ENCODE measurements around the gene GVQW3.

Gene GVQW3

DNA sequence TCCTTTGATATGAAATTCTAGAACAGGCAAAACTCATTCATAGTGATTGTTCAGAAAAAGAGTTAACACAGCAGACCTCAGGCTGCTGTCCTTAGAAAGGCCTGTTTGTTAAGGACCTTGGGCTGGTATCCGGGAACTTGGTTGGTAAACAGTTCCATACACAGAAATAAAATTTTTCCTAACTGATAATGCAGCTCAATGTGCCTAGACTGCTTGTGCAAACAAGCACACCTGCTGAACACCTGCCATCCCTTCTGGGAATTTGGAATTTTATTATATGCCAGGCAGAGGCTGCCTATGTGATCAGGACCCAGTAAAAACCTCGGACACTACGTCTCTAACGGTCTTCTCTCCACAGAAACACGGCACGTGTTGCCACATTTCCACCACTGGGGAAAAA lies 11.7 kb upstream of the GVQW3 start:
- Histone ChIP-seq H3K9me3 (ENCODE audit: control insufficient read depth, insufficient read depth, low read depth, low read length) (no peaks in the 10 kb centered on the region), H3K27ac (ENCODE audit: extremely low read depth, low read depth, low read length) (no peak overlapping the region), H3K4me3 (ENCODE audit: low read depth, low read length) (no peak overlapping the region), H3K36me3 (ENCODE audit: control insufficient read depth in 2 of 2, insufficient read depth in 1 of 2, low read length in 2 of 2) (no peaks in the 10 kb centered on the region; a peak in 1 of 3 replicates), H3K4me1 (ENCODE audit: control insufficient read depth, insufficient read depth, low read length) (no peaks in the 10 kb centered on the region; the same call in 1 of the 2 replicates)
- CTCF ChIA-PET = no interaction called here
- POLR2A ChIA-PET = no interaction called here
- no peak for TF ChIP-seq ZNF701 (tag by site-specific recombination; IDR thresholded peaks at IDR 0.05)
- TF ChIP-seq, protein P1, sequence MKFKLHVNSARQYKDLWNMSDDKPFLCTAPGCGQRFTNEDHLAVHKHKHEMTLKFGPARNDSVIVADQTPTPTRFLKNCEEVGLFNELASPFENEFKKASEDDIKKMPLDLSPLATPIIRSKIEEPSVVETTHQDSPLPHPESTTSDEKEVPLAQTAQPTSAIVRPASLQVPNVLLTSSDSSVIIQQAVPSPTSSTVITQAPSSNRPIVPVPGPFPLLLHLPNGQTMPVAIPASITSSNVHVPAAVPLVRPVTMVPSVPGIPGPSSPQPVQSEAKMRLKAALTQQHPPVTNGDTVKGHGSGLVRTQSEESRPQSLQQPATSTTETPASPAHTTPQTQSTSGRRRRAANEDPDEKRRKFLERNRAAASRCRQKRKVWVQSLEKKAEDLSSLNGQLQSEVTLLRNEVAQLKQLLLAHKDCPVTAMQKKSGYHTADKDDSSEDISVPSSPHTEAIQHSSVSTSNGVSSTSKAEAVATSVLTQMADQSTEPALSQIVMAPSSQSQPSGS (tag by site-specific recombination; IDR thresholded peaks at IDR 0.05; ENCODE audit: low read depth) = no peak
- TF ChIP-seq ZNF610 (tag by site-specific recombination; IDR thresholded peaks at IDR 0.05; ENCODE audit: borderline replicate concordance) = no peak

DNA sequence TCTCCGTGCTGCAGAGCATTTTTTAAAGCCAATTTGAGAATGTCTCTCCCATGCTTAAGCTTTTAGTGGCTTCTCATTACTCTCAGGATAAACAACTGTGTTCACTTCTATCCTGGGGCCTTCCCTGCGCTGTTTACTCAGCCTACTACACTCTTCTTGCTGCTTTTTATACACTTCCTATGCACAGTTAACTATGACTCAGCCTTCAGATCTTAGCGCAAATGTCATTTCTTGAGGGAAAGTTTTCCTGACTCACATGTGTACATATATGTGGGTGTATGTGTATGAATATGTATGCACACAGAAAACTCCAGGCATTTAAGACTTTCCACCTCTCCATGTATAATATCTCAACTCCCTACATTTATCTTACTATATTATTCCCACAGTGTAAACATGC lies 10.0 kb upstream of the GVQW3 start:
- Histone ChIP-seq H3K4me3 (ENCODE audit: low read depth, low read length) (no peak overlapping the region), H3K4me1 (ENCODE audit: control insufficient read depth, insufficient read depth, low read length) (no peaks in the 10 kb centered on the region), H3K27ac (ENCODE audit: extremely low read depth, low read depth, low read length) (no peak overlapping the region; the same call in 1 of the 2 replicates), H3K36me3 (ENCODE audit: control insufficient read depth in 2 of 2, insufficient read depth in 1 of 2, low read length in 2 of 2) (no peaks in the 10 kb centered on the region), H3K9me3 (ENCODE audit: control insufficient read depth, insufficient read depth, low read depth, low read length) (no peaks in the 10 kb centered on the region)
- TF ChIP-seq, protein P2, sequence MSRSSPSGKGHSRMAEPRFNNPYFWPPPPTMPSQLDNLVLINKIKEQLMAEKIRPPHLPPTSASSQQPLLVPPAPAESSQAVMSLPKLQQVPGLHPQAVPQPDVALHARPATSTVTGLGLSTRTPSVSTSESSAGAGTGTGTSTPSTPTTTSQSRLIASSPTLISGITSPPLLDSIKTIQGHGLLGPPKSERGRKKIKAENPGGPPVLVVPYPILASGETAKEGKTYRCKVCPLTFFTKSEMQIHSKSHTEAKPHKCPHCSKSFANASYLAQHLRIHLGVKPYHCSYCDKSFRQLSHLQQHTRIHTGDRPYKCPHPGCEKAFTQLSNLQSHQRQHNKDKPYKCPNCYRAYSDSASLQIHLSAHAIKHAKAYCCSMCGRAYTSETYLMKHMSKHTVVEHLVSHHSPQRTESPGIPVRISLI (tag by site-specific recombination; IDR thresholded peaks at IDR 0.05) = 0 out of 2 replicates have a peak, but pooled peaks have one; percentile 13
- TF ChIP-seq ZNF677 (tag by site-specific recombination; IDR thresholded peaks at IDR 0.05) (peak; percentile 60; the same call in 1 of the 2 replicates), ZBTB20 (tag by site-specific recombination; IDR thresholded peaks at IDR 0.05) (no peak), PRDM1 (tag by site-specific recombination; IDR thresholded peaks at IDR 0.05) (peak; percentile 74; the same call in 1 of the 2 replicates), ZFHX2 (tag by site-specific recombination; conservative IDR thresholded peaks at IDR 0.05) (0 out of 2 replicates have a peak, but pooled peaks have one; percentile 22), TRIM28 (IDR thresholded peaks at IDR 0.05; ENCODE audit: borderline replicate concordance, low read length) (peak; percentile 34; the same call in 1 of the 2 replicates), ZNF16 (tag by site-specific recombination; IDR thresholded peaks at IDR 0.05; ENCODE audit: low read depth) (no peak)
- TF ChIP-seq, protein P3, sequence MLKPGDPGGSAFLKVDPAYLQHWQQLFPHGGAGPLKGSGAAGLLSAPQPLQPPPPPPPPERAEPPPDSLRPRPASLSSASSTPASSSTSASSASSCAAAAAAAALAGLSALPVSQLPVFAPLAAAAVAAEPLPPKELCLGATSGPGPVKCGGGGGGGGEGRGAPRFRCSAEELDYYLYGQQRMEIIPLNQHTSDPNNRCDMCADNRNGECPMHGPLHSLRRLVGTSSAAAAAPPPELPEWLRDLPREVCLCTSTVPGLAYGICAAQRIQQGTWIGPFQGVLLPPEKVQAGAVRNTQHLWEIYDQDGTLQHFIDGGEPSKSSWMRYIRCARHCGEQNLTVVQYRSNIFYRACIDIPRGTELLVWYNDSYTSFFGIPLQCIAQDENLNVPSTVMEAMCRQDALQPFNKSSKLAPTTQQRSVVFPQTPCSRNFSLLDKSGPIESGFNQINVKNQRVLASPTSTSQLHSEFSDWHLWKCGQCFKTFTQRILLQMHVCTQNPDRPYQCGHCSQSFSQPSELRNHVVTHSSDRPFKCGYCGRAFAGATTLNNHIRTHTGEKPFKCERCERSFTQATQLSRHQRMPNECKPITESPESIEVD (tag by site-specific recombination; IDR thresholded peaks at IDR 0.05) = peak; percentile 46
- POLR2A ChIA-PET = no interaction called here
- CTCF ChIA-PET = no interaction called here

DNA sequence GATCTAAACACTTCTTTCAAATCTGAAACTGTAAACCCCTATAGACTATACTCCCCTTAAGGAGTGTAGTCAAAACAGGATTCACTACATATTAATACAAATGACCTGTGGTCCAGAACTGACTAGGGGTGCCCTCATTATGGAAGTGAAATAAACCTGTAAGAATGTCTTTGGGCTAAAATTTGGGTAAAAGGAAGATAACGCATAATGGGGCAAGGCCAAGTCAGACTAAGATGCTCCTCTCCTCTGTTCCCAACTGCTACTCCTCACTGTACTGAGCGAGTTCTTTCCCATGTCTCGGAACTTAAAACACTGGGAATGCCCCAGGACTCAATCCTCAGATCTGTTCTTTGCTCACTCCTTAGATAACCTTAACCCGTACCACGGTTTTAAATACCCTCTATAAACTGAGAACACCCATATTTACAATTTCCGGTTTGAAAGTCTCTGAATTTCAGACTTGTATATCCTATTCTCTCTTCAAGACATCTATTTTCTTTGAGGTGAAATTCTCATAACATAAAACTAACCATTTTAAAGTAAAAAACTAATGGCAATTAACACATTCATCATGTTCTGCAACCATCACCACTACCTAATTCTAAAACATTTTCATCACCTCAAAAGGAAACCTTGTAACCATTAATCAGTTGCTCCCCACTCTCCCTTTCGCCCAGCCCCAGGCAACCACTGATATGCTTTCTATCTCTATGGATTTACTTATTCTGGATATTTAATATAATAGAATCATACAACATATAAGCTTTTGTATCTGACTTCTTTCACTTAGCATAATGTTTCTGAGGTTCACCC lies 4.2 kb upstream of the GVQW3 start:
- TF ChIP-seq BCL11A (tag by site-specific recombination; IDR thresholded peaks at IDR 0.05; ENCODE audit: low read depth) (no peak), KLF9 (tag by site-specific recombination; IDR thresholded peaks at IDR 0.05; ENCODE audit: low read depth) (no peak), ZNF488 (tag by site-specific recombination; IDR thresholded peaks at IDR 0.05) (no peak), ZNF600 (tag by site-specific recombination; IDR thresholded peaks at IDR 0.05) (0 out of 2 replicates have a peak, but pooled peaks have one; percentile 28), ZNF654 (tag by site-specific recombination; IDR thresholded peaks at IDR 0.05; ENCODE audit: low read depth) (no peak), PRDM1 (tag by site-specific recombination; IDR thresholded peaks at IDR 0.05) (peak; percentile 69), ZSCAN16 (tag by site-specific recombination; IDR thresholded peaks at IDR 0.05) (no peak), ZBTB17 (tag by site-specific recombination; IDR thresholded peaks at IDR 0.05) (peak; percentile 51; the same call in 1 of the 2 replicates)
- no peaks in the 10 kb centered on the region for H3K36me3 ChIP-seq (ENCODE audit: control insufficient read depth in 2 of 2, insufficient read depth in 1 of 2, low read length in 2 of 2)
- H3K9me3 ChIP-seq (ENCODE audit: control insufficient read depth, insufficient read depth, low read depth, low read length) = no peaks in the 10 kb centered on the region
- CTCF ChIA-PET = no interaction called here
- no peaks in the 10 kb centered on the region for H3K4me1 ChIP-seq (ENCODE audit: control insufficient read depth, insufficient read depth, low read length)
- H3K4me3 ChIP-seq (ENCODE audit: low read depth, low read length) = no peak overlapping the region
- POLR2A ChIA-PET = no interaction called here
- H3K27ac ChIP-seq (ENCODE audit: extremely low read depth, low read depth, low read length) = no peak overlapping the region
